ENCODE measurements around the gene PTTG1. TPM values are rescaled to one million over a fixed set of nuclear protein-coding genes. Genes with fewer than 3 reads are reported as not detected.

The PTTG1 gene
- total RNA-seq, 2 experiments from 2014 or later = 132 to 139 TPM

DNA sequence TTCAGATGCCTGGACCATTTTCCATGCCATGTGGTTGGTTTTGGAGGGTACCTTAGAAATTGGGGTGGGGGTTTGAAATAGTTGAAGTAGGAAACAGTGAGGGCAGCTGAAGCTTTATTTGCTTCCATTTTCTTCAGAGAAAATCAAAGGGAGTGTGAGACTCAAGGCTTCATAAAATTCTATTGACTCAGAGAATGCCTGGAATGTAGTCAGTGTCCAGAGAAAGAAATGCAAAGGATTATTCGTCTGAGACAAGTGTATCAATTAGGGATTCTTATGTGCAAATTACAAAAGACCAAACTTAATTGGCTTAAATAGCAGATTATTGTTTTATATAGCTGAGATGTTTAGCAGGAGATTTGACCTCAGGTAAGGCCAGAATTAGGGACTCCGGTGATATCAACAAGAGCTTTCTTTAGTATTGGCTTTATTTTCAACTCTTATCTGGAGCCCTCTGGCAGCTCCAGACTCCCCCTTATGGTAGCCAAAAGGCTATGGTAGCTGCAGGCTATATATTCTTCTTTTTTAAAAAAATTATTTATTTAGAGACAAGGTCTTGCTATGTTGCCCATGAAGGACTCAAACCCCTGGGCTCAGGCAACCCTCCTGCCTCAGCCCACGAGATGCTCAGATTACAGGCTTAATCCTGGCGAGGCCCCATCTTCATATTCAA is 38.9 kb downstream of the PTTG1 start:
- TF ChIP-seq, protein P1, sequence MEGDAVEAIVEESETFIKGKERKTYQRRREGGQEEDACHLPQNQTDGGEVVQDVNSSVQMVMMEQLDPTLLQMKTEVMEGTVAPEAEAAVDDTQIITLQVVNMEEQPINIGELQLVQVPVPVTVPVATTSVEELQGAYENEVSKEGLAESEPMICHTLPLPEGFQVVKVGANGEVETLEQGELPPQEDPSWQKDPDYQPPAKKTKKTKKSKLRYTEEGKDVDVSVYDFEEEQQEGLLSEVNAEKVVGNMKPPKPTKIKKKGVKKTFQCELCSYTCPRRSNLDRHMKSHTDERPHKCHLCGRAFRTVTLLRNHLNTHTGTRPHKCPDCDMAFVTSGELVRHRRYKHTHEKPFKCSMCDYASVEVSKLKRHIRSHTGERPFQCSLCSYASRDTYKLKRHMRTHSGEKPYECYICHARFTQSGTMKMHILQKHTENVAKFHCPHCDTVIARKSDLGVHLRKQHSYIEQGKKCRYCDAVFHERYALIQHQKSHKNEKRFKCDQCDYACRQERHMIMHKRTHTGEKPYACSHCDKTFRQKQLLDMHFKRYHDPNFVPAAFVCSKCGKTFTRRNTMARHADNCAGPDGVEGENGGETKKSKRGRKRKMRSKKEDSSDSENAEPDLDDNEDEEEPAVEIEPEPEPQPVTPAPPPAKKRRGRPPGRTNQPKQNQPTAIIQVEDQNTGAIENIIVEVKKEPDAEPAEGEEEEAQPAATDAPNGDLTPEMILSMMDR (IDR thresholded peaks at IDR 0.05) = peak; percentile 32
- Mint-ChIP-seq H3K27me3 (no peaks in the 10 kb centered on the region), H3K36me3 (ENCODE audit: low read depth) (no peaks in the 10 kb centered on the region), H3K4me3 (no peak overlapping the region), H3K27ac (peak overlapping the region; percentile 18), H3K4me1 (ENCODE audit: low read depth) (peaks cover 61% of the 10 kb centered on the region), H3K9me3 (no peaks in the 10 kb centered on the region)
- ChIA-PET CTCF (interaction anchor here (6.2 kb wide), 1 partner anchor 21 kb away, joined by 76 read pairs; no protein-coding TSS in a partner anchor), POLR2A (no interaction called here)
- DNase-seq (no peak), ATAC-seq (no peak)
- intact Hi-C loops (cut with micrococcal nuclease) = no loop called here

DNA sequence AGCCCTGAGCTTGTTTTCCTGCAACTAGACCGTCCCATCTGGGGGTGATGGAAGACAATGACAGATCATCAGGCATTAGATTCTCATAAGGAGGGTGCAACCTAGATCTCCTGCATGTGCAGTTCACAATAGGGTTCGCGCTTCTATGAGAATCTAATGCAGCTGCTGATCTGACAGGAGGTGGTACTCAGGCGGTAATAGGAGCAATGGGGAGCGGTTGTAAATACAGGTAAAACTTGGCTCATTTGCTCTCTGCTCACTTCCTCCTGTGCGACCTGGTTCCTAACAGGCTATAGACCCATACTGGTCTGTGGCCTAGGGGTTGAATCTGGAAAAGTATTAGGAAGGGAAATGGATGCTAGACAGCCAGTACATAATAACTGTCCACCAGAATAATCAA is 39.7 kb downstream of the PTTG1 start:
- Mint-ChIP-seq H3K36me3 (ENCODE audit: low read depth) (no peaks in the 10 kb centered on the region), H3K9me3 (no peaks in the 10 kb centered on the region), H3K4me1 (ENCODE audit: low read depth) (peaks cover 63% of the 10 kb centered on the region), H3K27ac (no peak overlapping the region), H3K4me3 (no peak overlapping the region), H3K27me3 (no peaks in the 10 kb centered on the region)
- POLR2A ChIA-PET = interaction anchor here (0.6 kb wide), 1 partner anchor 14 kb away, joined by 3 read pairs; no protein-coding TSS in a partner anchor
- ATAC-seq (no peak), DNase-seq (no peak)
- TF ChIP-seq, protein P1 (IDR thresholded peaks at IDR 0.05) = no peak
- intact Hi-C loops (cut with micrococcal nuclease) = no loop called here
- CTCF ChIA-PET = interaction anchor here (6.2 kb wide), 1 partner anchor 22 kb away, joined by 76 read pairs; no protein-coding TSS in a partner anchor

DNA sequence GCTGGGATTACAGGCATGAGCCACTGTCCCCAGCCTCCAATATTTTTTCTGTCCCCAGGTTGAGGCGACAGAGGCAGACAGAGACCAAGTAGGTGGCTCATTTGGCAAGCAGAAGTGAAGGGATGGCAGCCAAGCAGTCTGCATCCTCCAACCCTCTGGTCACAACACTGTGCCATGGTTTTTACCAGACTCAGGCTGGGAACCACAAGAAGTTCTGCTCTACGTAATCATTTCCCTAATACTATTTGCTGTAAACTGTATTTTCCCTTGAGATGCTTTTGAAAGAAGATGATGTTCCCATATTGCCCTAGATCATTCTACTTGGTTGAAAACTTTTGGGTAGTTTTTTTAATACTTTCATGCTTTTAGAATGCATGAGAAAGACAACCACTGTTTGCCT is 40.5 kb downstream of the PTTG1 start:
- Mint-ChIP-seq H3K27me3 (no peaks in the 10 kb centered on the region), H3K9me3 (no peaks in the 10 kb centered on the region), H3K4me1 (ENCODE audit: low read depth) (peaks cover 66% of the 10 kb centered on the region), H3K4me3 (no peak overlapping the region), H3K36me3 (ENCODE audit: low read depth) (no peaks in the 10 kb centered on the region), H3K27ac (peak overlapping the region; percentile 21)
- DNase-seq (no peak), ATAC-seq (no peak)
- intact Hi-C loops (cut with micrococcal nuclease) = no loop called here
- CTCF ChIA-PET = interaction anchor here (6.2 to 9.9 kb wide), 2 partner anchors 22 kb away, joined by 76 to 195 read pairs; no protein-coding TSS in a partner anchor
- TF ChIP-seq, protein P1 (IDR thresholded peaks at IDR 0.05) = no peak
- POLR2A ChIA-PET = no interaction called here

DNA sequence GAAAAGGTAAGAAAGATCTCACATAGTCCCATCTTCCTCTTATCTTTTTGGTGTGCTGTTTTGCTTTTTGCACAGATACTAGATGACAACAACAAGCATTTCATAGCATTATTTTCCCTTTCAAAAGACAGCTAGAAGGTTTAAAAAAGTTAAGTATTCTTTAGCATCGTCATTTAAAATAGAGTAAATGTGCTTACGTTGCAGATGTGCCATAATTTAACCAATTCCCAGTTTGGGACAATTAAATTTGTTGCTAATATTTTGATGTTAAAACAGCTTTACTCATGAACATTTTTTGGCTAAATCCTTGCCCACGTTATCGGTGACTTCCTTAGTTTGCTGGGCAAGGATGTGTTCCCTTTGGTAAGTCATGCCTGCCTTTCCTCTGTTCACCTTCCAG is 41.6 kb downstream of the PTTG1 start:
- ChIA-PET POLR2A (no interaction called here), CTCF (interaction anchor here (2.1 to 9.9 kb wide), 2 partner anchors 10 to 23 kb away, joined by 5 to 195 read pairs; no protein-coding TSS in a partner anchor)
- DNase-seq (no peak), ATAC-seq (no peak)
- Mint-ChIP-seq H3K4me1 (ENCODE audit: low read depth) (peaks cover 72% of the 10 kb centered on the region), H3K9me3 (no peaks in the 10 kb centered on the region), H3K27ac (peak overlapping the region; percentile 93), H3K27me3 (no peaks in the 10 kb centered on the region), H3K36me3 (ENCODE audit: low read depth) (peaks cover 2% of the 10 kb centered on the region), H3K4me3 (no peak overlapping the region)
- intact Hi-C loops (cut with micrococcal nuclease) = no loop called here
- TF ChIP-seq, protein P1 (IDR thresholded peaks at IDR 0.05) = no peak

DNA sequence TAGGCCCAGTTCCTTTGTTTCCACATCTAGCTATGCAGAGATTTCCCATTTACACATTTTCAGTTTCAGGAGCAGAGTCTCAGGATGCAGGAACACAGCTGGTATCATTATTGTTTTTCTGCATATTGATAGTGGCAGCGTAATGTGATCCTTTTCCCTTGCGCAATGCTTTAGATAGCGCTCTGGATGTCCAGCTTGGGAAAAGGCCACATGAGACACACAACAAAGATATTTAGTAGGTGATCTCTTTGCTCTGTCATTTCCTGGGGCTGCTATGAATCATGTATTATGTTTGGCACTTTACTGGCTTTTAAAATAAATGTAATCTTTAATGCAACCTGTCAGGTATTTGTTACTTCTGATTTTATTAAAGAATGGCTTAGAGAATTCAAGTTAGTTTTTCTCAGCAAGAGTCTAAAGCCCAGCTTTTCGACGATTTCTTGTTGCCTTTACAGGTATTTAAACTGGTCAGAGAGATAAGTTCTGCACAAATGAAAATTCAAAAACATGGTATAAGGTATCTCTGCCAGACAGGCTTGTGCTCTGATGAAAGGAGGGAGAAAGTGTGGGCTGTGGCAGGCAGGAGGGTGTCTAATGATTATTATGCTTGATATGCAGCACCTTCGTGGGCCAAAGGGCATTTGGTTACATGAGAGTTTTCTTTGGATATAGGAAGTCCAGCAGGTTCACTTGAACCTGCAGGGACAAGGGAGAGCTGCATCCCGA is 42.2 kb downstream of the PTTG1 start:
- peaks cover 7% of the 10 kb centered on the region for H3K36me3 Mint-ChIP-seq (ENCODE audit: low read depth)
- ChIA-PET POLR2A (interaction anchor here (0.9 to 1.5 kb wide), 2 partner anchors 11 to 25 kb away, joined by 4 to 11 read pairs; no protein-coding TSS in a partner anchor), CTCF (interaction anchor here (2.1 to 9.9 kb wide), 2 partner anchors 11 to 23 kb away, joined by 5 to 195 read pairs; no protein-coding TSS in a partner anchor)
- no peaks in the 10 kb centered on the region for H3K9me3 Mint-ChIP-seq
- ATAC-seq (no peak), DNase-seq (no peak)
- TF ChIP-seq, protein P1 (IDR thresholded peaks at IDR 0.05) = no peak
- no peaks in the 10 kb centered on the region for H3K27me3 Mint-ChIP-seq
- peak overlapping the region; percentile 34 for H3K4me3 Mint-ChIP-seq
- intact Hi-C loops (cut with micrococcal nuclease) = no loop called here
- peaks cover 68% of the 10 kb centered on the region for H3K4me1 Mint-ChIP-seq (ENCODE audit: low read depth)
- H3K27ac Mint-ChIP-seq = peak overlapping the region; percentile 93

Measured in activated CD8-positive, alpha-beta T cell treated with anti-CD3 and anti-CD28 coated beads for 36 hours (primary cell).